MCF 10A (cell line): ENCODE measurements around the gene NRG3. TPM values are rescaled to one million over a fixed set of nuclear protein-coding genes. Genes with fewer than 3 reads are reported as not detected.
A peak's percentile ranks its signal among the peaks of the same experiment; 100 is the strongest.

Experiments
- BruUV-seq: library from RNA; stranded (reverse); fragments of 400-500 nt; replicated peaks from 2 replicates; lab custom pipeline; 2021; lab: Mats Ljungman, UMichigan
- CTCF ChIA-PET: fragments of 300-600 bp; sonication (Branson Sonifier 250); formaldehyde crosslinking; extraction: SDS; loops from one replicate; lab custom pipeline; 2021; ENCODE audit warnings: antibody characterized with exemption, inconsistent platforms; lab: Yijun Ruan, JAX
- POLR2A ChIA-PET: fragments of 300-600, 350-650 bp; sonication (Branson Sonifier 250); formaldehyde crosslinking; extraction: SDS; loops from one replicate; lab custom pipeline; 2020; ENCODE audit warnings: antibody characterized with exemption, inconsistent platforms; lab: Yijun Ruan, JAX
- DNase-seq: peaks from one replicate; pipeline ENCODE4 v3.0.0-alpha.2; 2018; ENCODE audit not compliant: unreplicated experiment
- H3K27ac Mint-ChIP-seq: one replicate; pipeline ENCODE4 v1.8.0; 2022; ENCODE audit warnings: mild to moderate bottlenecking, low read depth, mixed read lengths; ENCODE audit not compliant: unreplicated experiment
- H3K27me3 Mint-ChIP-seq: one replicate; pipeline ENCODE4 v1.8.0; 2022; ENCODE audit warnings: mixed read lengths; ENCODE audit not compliant: insufficient read depth, unreplicated experiment
- H3K36me3 Mint-ChIP-seq: one replicate; pipeline ENCODE4 v1.8.0; 2022; ENCODE audit warnings: mild to moderate bottlenecking, moderate library complexity, mixed read lengths; ENCODE audit not compliant: insufficient read depth, unreplicated experiment
- H3K4me1 Mint-ChIP-seq: one replicate; pipeline ENCODE4 v1.8.0; 2022; ENCODE audit warnings: mixed read lengths; ENCODE audit not compliant: insufficient read depth, unreplicated experiment
- H3K4me3 Mint-ChIP-seq: one replicate; pipeline ENCODE4 v1.8.0; 2022; ENCODE audit warnings: mild to moderate bottlenecking, moderate library complexity, mixed read lengths; ENCODE audit not compliant: unreplicated experiment
- H3K9me3 Mint-ChIP-seq: one replicate; pipeline ENCODE4 v1.8.0; 2022; ENCODE audit warnings: mixed read lengths; ENCODE audit not compliant: unreplicated experiment
- intact Hi-C: fragments of 100-400 bp; cut with micrococcal nuclease; formaldehyde crosslinking; loops from 2 replicates; pipeline ENCODE4 v1.14.1; 2022
- total RNA-seq: library from RNA; stranded (reverse); gene quantifications from 2 replicates; pipeline ENCODE4 v1.2.3, GENCODE V29; 2022
- TF ChIP-seq, protein P1 (sequence below): fragments of 200-600 bp; IDR thresholded peaks from one replicate; pipeline ENCODE4 v1.8.0; 2022; ENCODE audit warnings: antibody characterized with exemption, mild to moderate bottlenecking; ENCODE audit not compliant: unreplicated experiment

NRG3 gene
- total RNA-seq, 1 experiment from 2014 or later, result not detected

DNA sequence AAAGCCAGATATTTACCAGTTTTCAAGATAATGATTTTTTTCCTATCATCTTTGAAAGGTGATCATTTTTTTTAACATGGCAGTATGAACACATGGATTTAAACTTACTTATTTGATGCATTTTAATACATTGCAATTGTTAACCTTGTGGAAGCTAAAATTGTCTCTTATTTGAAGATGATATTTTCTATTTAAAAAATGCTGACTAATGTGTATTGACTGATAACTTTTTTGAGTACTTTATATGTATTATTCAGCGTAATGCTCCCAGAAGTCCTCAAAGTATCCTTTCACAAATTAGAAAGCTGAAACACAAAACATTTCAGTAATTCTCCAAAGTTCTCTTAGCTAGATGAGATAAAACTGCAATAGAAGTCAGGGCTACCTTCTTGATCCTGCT lies 677.3 kb downstream of the NRG3 start:
- ChIA-PET POLR2A (no interaction called here), CTCF (no interaction called here)
- no peaks in the 10 kb centered on the region for H3K4me1 Mint-ChIP-seq
- H3K36me3 Mint-ChIP-seq, result no peaks in the 10 kb centered on the region
- no peak overlapping the region for H3K27ac Mint-ChIP-seq
- BruUV-seq, result no TSS peak
- intact Hi-C loops, result no loop called here
- no peaks in the 10 kb centered on the region for H3K9me3 Mint-ChIP-seq
- no peaks in the 10 kb centered on the region for H3K27me3 Mint-ChIP-seq
- TF ChIP-seq, protein P1, sequence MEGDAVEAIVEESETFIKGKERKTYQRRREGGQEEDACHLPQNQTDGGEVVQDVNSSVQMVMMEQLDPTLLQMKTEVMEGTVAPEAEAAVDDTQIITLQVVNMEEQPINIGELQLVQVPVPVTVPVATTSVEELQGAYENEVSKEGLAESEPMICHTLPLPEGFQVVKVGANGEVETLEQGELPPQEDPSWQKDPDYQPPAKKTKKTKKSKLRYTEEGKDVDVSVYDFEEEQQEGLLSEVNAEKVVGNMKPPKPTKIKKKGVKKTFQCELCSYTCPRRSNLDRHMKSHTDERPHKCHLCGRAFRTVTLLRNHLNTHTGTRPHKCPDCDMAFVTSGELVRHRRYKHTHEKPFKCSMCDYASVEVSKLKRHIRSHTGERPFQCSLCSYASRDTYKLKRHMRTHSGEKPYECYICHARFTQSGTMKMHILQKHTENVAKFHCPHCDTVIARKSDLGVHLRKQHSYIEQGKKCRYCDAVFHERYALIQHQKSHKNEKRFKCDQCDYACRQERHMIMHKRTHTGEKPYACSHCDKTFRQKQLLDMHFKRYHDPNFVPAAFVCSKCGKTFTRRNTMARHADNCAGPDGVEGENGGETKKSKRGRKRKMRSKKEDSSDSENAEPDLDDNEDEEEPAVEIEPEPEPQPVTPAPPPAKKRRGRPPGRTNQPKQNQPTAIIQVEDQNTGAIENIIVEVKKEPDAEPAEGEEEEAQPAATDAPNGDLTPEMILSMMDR, result no peak
- DNase-seq, result no peak
- no peak overlapping the region for H3K4me3 Mint-ChIP-seq

DNA sequence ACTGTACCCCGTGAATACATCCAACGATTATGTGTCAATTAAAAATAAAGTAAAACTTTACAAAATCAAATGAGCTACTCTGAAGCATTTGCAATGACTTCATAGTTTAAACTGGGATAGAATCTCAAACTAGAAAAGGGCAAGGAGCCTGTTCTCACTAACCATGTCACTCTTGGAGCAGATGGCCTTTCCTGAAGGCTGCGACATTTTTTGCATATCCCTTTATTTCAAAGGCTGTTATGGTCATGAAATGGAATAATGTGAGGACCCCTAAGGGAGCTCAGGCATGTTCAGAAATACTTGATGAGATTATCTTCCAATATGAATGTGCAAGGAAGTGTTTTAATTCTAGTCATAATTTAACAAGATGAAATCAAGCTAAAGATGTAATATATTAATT lies 679.4 kb downstream of the NRG3 start:
- intact Hi-C loops, result no loop called here
- H3K27me3 Mint-ChIP-seq, result no peaks in the 10 kb centered on the region
- CTCF ChIA-PET, result interaction anchor here (0.8 kb wide), 1 partner anchor 28 kb away, joined by 3 read pairs; no protein-coding TSS in a partner anchor
- TF ChIP-seq, protein P1, result no peak
- no TSS peak for BruUV-seq
- H3K36me3 Mint-ChIP-seq, result no peaks in the 10 kb centered on the region
- H3K4me3 Mint-ChIP-seq, result no peak overlapping the region
- no peaks in the 10 kb centered on the region for H3K4me1 Mint-ChIP-seq
- no peak overlapping the region for H3K27ac Mint-ChIP-seq
- H3K9me3 Mint-ChIP-seq, result no peaks in the 10 kb centered on the region
- DNase-seq, result no peak
- POLR2A ChIA-PET, result interaction anchor here (1.1 kb wide), 1 partner anchor 25 kb away, joined by 3 read pairs; no protein-coding TSS in a partner anchor

DNA sequence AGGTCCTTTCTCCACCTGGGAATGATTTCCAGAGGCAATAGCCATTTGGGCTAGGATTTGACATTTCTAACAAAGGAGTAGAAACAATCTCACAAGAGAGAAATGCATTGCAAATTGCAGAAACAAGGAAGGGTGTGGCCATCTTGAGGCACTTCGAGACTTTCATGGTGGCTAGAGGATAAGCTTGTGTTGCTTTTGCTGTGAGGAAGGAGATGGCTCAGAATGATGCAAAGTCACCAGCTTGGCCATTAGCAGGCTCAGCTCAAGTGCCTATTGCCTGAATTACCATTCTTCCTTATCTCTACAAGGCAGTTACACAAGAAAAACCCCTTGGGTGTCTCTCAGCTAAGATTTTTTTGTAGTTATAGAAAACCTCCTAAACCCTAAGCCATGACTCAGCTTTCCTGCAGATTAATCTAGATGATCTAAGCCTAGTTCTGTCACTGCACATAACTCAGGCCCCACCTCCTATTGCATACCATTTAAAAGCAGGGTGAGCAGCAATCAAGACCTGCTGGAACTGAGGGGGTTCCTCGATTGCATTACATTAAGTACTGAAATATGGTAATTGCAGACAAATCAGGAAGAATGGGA lies 683.1 kb downstream of the NRG3 start:
- no peaks in the 10 kb centered on the region for H3K4me1 Mint-ChIP-seq
- ChIA-PET CTCF (interaction anchor here (1.2 kb wide), 1 partner anchor 58 kb away, joined by 4 read pairs; no protein-coding TSS in a partner anchor), POLR2A (no interaction called here)
- H3K27ac Mint-ChIP-seq, result no peak overlapping the region
- DNase-seq, result peak; percentile 8
- intact Hi-C loops, result no loop called here
- TF ChIP-seq, protein P1, result no peak
- no peak overlapping the region for H3K4me3 Mint-ChIP-seq
- no peaks in the 10 kb centered on the region for H3K9me3 Mint-ChIP-seq
- no peaks in the 10 kb centered on the region for H3K27me3 Mint-ChIP-seq
- no peaks in the 10 kb centered on the region for H3K36me3 Mint-ChIP-seq
- no TSS peak for BruUV-seq

DNA sequence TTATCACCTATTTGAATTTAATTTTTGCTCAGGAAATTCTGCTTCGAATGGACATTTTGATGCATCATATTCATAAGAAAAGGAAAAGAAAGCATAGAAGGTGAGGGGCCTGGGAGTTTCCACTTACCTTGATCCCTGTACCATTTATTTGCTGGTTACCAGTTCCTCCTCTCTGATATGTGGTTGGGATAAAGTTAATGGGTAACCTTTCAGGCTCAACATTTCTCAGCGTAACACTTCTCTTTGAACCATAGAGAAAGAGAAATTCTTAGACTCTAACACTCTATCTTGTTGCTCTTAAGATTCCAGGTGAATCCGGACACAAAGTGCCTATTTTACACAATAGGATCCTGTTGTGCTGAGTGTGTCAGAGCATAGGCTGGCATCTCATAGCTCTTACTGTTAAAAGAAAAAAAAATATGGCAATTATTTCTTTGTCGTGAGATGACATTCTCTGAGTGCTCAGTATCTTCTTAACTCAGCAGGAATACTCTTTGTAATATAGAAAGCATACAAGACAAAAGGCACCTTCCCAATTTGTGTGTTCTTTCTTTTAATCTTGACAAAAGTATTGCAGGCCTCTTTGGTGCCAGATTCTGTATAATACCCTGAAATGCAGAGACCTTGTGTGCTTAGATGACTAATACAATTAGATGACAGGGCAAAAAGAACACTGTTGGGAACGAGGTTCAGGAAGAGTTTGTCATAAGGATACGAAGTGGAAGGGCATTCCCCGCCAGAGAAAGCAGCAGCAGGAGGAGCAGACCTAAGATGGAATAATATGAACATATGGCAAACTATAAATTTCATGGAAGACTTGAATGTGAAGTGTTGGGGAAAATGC lies 689.6 kb downstream of the NRG3 start:
- H3K4me3 Mint-ChIP-seq, result no peak overlapping the region
- peak; percentile 48 for DNase-seq
- BruUV-seq, result no TSS peak
- H3K27ac Mint-ChIP-seq, result peak overlapping the region; percentile 8
- ChIA-PET CTCF (interaction anchor here (0.6 kb wide), 1 partner anchor 1900 kb away, joined by 3 read pairs; no protein-coding TSS in a partner anchor), POLR2A (no interaction called here)
- H3K36me3 Mint-ChIP-seq, result no peaks in the 10 kb centered on the region
- intact Hi-C loops, result no loop called here
- H3K4me1 Mint-ChIP-seq, result peaks cover 13% of the 10 kb centered on the region
- TF ChIP-seq, protein P1, result no peak
- no peaks in the 10 kb centered on the region for H3K27me3 Mint-ChIP-seq
- H3K9me3 Mint-ChIP-seq, result no peaks in the 10 kb centered on the region
